ELF-1 (cell line): ENCODE data around the gene CTAGE6.
"Not testable (repeated sequence)": the region's sequence is repeated elsewhere in the genome, so short reads cannot be mapped to it uniquely, and the experiment has no call there.

Experiments used
- DNase-seq: peaks from one replicate; pipeline ENCODE4 v3.0.0-alpha.2; 2016; ENCODE audit warnings: low read depth, low spot score

Gene CTAGE6

DNA sequence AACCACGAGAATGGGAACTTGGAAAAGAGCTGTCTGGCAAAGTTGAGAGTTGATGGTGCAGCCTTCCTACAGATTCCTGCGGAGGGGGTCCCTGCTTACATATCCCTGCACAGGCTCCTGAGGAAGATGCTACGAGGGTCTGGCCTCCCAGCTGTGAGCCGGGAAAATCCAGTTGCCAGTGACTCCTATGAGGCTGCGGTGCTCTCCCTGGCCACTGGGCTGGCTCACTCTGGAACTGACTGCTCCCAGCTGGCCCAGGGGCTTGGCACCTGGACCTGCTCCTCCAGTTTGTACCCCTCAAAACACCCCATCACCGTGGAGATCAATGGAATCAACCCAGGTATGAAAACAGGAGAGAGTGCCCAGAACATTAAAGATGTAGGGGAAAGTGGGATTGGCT, 37.2 kb downstream of the CTAGE6 start:
- not testable (repeated sequence) for DNase-seq

- not testable (repeated sequence) for DNase-seq
Measured at GRCh38 chr7:143715543-143716193, 41.8 kb downstream of the CTAGE6 start.

GRCh38 chr7:143714581-143715454, 42.7 kb downstream of the CTAGE6 start:
- not testable (repeated sequence) for DNase-seq

DNA sequence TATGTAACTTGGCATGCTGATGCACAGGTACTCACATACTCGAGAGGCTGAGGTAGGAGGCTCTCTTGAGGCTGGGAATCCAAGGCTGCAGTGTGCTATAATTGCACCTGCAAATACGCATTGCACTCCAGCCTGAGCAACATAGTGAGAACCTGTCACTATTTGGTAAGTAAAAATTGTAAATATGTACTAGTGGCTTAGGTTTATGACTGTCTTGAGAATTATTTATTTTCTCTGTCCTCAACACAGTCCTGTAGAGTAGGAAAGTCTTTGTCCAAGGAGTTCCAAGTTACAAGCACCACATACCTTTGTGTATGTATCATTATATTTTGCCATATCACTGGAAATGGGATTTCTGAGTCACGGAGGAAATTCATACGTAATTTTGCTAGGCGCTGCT, 45.1 kb downstream of the CTAGE6 start:
- DNase-seq: not testable (repeated sequence)

DNA sequence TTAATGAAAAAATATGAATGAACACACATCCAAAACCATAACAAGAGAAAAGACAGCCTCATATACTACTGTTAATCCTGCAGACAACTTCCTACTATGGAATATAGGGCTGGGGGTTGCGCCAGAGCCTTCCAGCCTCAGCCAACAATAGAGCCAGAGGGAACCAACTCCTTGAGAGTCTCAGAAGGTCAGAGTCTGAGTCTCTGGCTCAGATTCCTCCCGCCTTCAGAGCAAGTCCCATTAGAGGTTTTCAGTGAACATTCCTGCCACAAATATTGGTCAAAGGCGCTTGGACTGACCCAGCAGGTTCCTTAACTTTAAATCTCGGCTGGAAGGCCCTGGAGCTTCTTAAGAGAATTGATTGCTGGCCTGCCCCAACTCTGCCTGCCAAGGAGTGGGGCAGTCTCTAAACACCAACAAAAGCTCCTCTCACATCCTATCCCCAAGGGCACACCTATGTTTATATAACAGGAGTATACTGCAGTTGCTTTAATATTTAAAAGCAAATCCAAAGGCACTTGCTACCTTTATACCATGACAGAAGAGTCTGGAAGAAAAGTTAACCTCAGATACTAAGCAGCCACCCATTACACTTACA, 45.7 kb downstream of the CTAGE6 start:
- not testable (repeated sequence) for DNase-seq

DNA sequence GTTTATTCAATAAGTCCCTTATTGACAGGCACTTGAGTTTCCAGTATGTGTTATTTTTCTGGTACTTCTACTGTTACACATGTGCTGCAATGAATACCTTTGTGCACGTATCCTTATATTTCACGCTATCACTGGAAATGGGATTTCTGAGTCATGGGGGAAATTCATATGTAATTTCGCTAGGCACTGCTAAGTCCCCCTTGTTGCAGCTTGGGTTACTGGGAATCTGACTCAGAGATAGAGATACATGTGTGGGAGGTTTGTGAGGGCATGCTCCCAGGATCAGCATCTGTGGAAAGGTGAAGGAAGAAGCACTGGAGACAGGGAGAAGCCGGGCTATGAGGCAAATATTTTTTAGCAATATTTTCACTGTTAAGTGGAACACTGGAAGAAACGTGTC, 47.6 kb downstream of the CTAGE6 start:
- DNase-seq: not testable (repeated sequence)
